ENCODE measurements around the gene FH. TPM values are rescaled to one million over a fixed set of nuclear protein-coding genes. Genes with fewer than 3 reads are reported as not detected.

The FH gene
- total and polyA plus RNA-seq, 10 of the 15 experiments (the other 5 are each of a cell fraction or from before 2014, with no cell fraction given) = 44.7 to 124 (median 76.2) TPM

- TF ChIP-seq ZBTB40 (IDR thresholded peaks at IDR 0.05; ENCODE audit: borderline replicate concordance) = no peak
- peak; percentile 55 for TF ChIP-seq EED (IDR thresholded peaks at IDR 0.05; ENCODE audit: low read depth)
- no peak for TF ChIP-seq KAT2A (conservative IDR thresholded peaks at IDR 0.05; ENCODE audit: control insufficient read depth, low read depth, low read length)
- no peak for TF ChIP-seq KDM1A (IDR thresholded peaks at IDR 0.05; ENCODE audit: borderline replicate concordance)
- no peak for TF ChIP-seq MLLT1 (IDR thresholded peaks at IDR 0.05)
- TF ChIP-seq POLR2A (IDR thresholded peaks at IDR 0.05; ENCODE audit: low read depth, low read length) = peak; percentile 96
- no peak for TF ChIP-seq RAD51 (IDR thresholded peaks at IDR 0.05)
- TF ChIP-seq HDAC2 (IDR thresholded peaks at IDR 0.05) = no peak
- no peak for TF ChIP-seq WRNIP1 (IDR thresholded peaks at IDR 0.05; ENCODE audit: borderline replicate concordance, low read depth, low read length)
- peak; percentile 42 for TF ChIP-seq RELA (IDR thresholded peaks at IDR 0.05; ENCODE audit: borderline replicate concordance, partially characterized antibody)
- peak; percentile 82 for TF ChIP-seq CREB1 (IDR thresholded peaks at IDR 0.05; ENCODE audit: low read depth)
- TF ChIP-seq MTA2 (IDR thresholded peaks at IDR 0.05; ENCODE audit: low read depth) = no peak
- TF ChIP-seq PAX8 (IDR thresholded peaks at IDR 0.05) = no peak
- peak; percentile 54 for TF ChIP-seq MYC (IDR thresholded peaks at IDR 0.05; ENCODE audit: insufficient read depth, insufficient read length, insufficient replicate concordance, low read length, severe bottlenecking)
- TF ChIP-seq KLF5 (IDR thresholded peaks at IDR 0.05; ENCODE audit: partially characterized antibody) = no peak
- TF ChIP-seq SP1 (IDR thresholded peaks at IDR 0.05; ENCODE audit: low read depth, low read length) = peak; percentile 93
- TF ChIP-seq STAT1 (conservative IDR thresholded peaks at IDR 0.05) = no peak
- no peak for TF ChIP-seq ETV6 (conservative IDR thresholded peaks at IDR 0.05 in 1 of 2, IDR thresholded peaks at IDR 0.05 in 1 of 2; ENCODE audit: borderline replicate concordance in 1 of 2, low read depth in 1 of 2)
- no peak for TF ChIP-seq CEBPB (IDR thresholded peaks at IDR 0.05; ENCODE audit: borderline replicate concordance in 1 of 2, low read depth in 2 of 2, low read length in 2 of 2)
- no peak for TF ChIP-seq TARDBP (IDR thresholded peaks at IDR 0.05; ENCODE audit: borderline replicate concordance)
- no peak for TF ChIP-seq CEBPZ (IDR thresholded peaks at IDR 0.05; ENCODE audit: low read depth, low read length)
- TF ChIP-seq EGR1 (IDR thresholded peaks at IDR 0.05; ENCODE audit: borderline replicate concordance in 1 of 2, low read depth in 2 of 2, low read length in 2 of 2) = peak in 1 of 2 experiments; percentile 66; a peak in 1 of 3 replicates
Observed at GRCh38 chr1:241519308-241520079, at the start of gene FH (continued).
